Right cardiac atrium (tissue), 5 donors: Measurements from ENCODE around the gene GAB4. TPM values are rescaled to one million over a fixed set of nuclear protein-coding genes. Genes with fewer than 3 reads are reported as not detected.
A peak's percentile ranks its signal among the peaks of the same experiment; 100 is the strongest.
"Not testable (repeated sequence)": the region's sequence is repeated elsewhere in the genome, so short reads cannot be mapped to it uniquely, and the experiment has no call there.

Source experiments
- ATAC-seq, 2 donors: fragments of 200-7000 bp; cut with Tn5 transposase; one replicate each; pipeline versions ENCODE4 v1.8.0 to v1.9.1; 2020; ENCODE audit warnings: moderate library complexity in 2 of 2, mild to moderate bottlenecking in 1 of 2
- DNase-seq, 3 donors: peaks; one replicate each; pipeline ENCODE4 v3.0.0-alpha.2; 2020
- H3K27ac ChIP-seq: one replicate; pipeline ENCODE4 v1.5.1; 2013; ENCODE audit warnings: mild to moderate bottlenecking, low read length, control low read depth, moderate library complexity
- H3K27me3 ChIP-seq: one replicate; pipeline ENCODE4 v1.6.1; 2013; ENCODE audit not compliant: control insufficient read depth, insufficient read depth
- H3K4me1 ChIP-seq: one replicate; pipeline ENCODE4 v1.6.1; 2013; ENCODE audit warnings: low read length; ENCODE audit not compliant: control insufficient read depth, insufficient read depth
- H3K4me3 ChIP-seq: one replicate; pipeline ENCODE4 v1.5.1; 2013; ENCODE audit warnings: low read length, control low read depth
- H3K9me3 ChIP-seq: one replicate; pipeline ENCODE4 v1.6.1; 2013; ENCODE audit warnings: low read length; ENCODE audit not compliant: control insufficient read depth
- WGBS: extraction: QIAGEN DNeasy Blood & Tissue Kit; methylation state at CpG from one replicate; pipeline ENCODE4 v1.1.7; 2013; 5-methylcytosine and 5-hydroxymethylcytosine counted together
- intact Hi-C, 4 donors: fragments of 100-400 bp; cut with DNase I; formaldehyde crosslinking; loops; one replicate each; pipeline versions ENCODE4 v1.11.0 to v1.14.0; 2022 to 2023
- polyA plus RNA-seq: library from polyadenylated mRNA; stranded (reverse); fragments of 200-250 nt; gene quantifications from one replicate; pipeline ENCODE4 v1.2.3, GENCODE V29; 2013
- total RNA-seq, 4 donors: library from RNA; stranded (reverse); fragmentation: NEBNext Ultra II Directional; extraction: Animal tissue kit (Norgen Biotek cat#: 25700); gene quantifications; one replicate each; pipeline ENCODE4 v1.2.1, GENCODE V29; 2021
- donor health status: healthy with polysubstance abuse.
- donor health status: DM: no; HTN: yes; CAD: no.
- donor health status: DM: no; HTN: no; CAD: no.
- donor health status: DM: no; HTN: yes; CAD: no; lungs with severe emphysema.
- donor health status: DM: yes; HTN: yes; CAD: no.

Gene GAB4
- total and polyA plus RNA-seq, 5 donors = not detected

GRCh38 chr22:16955678-16956210 lies 52.3 kb downstream of the GAB4 start:
- peak in 1 of 2 donors; percentile 63 for ATAC-seq
- Histone ChIP-seq H3K4me1 (no peaks in the 10 kb centered on the region), H3K27me3 (no peaks in the 10 kb centered on the region), H3K9me3 (no peaks in the 10 kb centered on the region), H3K4me3 (no peak overlapping the region), H3K27ac (no peak overlapping the region)
- 44% methylated on average over 2 of the region's 2 CpGs for WGBS
- intact Hi-C loops = no loop called here
- DNase-seq = peak in 2 of 3 donors; percentile 48 to 53

- Histone ChIP-seq H3K4me3 (no peak overlapping the region), H3K27me3 (no peaks in the 10 kb centered on the region), H3K9me3 (no peaks in the 10 kb centered on the region), H3K4me1 (no peaks in the 10 kb centered on the region), H3K27ac (no peak overlapping the region)
- WGBS = 76% methylated on average over 5 of the region's 5 CpGs
- intact Hi-C loops = no loop called here
- ATAC-seq (no peak), DNase-seq (no peak)
Observed at GRCh38 chr22:16955081-16955480, 52.9 kb downstream of the GAB4 start.

- WGBS = 70% methylated on average over 5 of the region's 5 CpGs
- Histone ChIP-seq H3K27me3 (no peaks in the 10 kb centered on the region), H3K27ac (no peak overlapping the region), H3K4me1 (no peaks in the 10 kb centered on the region), H3K9me3 (no peaks in the 10 kb centered on the region), H3K4me3 (no peak overlapping the region)
- ATAC-seq = no peak
- intact Hi-C loops = no loop called here
- DNase-seq = no peak
Observed at GRCh38 chr22:16954060-16954403, 54.0 kb downstream of the GAB4 start.

- no peak for ATAC-seq
- WGBS = 76% methylated on average over 7 of the region's 7 CpGs
- Histone ChIP-seq H3K9me3 (no peaks in the 10 kb centered on the region), H3K27me3 (no peaks in the 10 kb centered on the region), H3K4me3 (no peak overlapping the region), H3K4me1 (no peaks in the 10 kb centered on the region), H3K27ac (no peak overlapping the region)
- DNase-seq = no peak
- intact Hi-C loops = no loop called here
Observed at GRCh38 chr22:16953206-16954059, 54.6 kb downstream of the GAB4 start.

GRCh38 chr22:16949561-16949960 lies 58.5 kb downstream of the GAB4 start:
- Histone ChIP-seq H3K4me1 (no peaks in the 10 kb centered on the region), H3K27ac (no peak overlapping the region), H3K27me3 (no peaks in the 10 kb centered on the region), H3K9me3 (no peaks in the 10 kb centered on the region), H3K4me3 (no peak overlapping the region)
- intact Hi-C loops = no loop called here
- 54% methylated on average over 3 of the region's 3 CpGs for WGBS
- ATAC-seq (no peak), DNase-seq (no peak)

GRCh38 chr22:16937811-16938210 lies 70.2 kb downstream of the GAB4 start:
- Histone ChIP-seq H3K27ac (no peak overlapping the region), H3K27me3 (peaks cover 2% of the 10 kb centered on the region), H3K4me3 (no peak overlapping the region), H3K4me1 (no peaks in the 10 kb centered on the region), H3K9me3 (no peaks in the 10 kb centered on the region)
- intact Hi-C loops = loop anchor here in 1 of 4 donors (10.0 kb wide), 1 partner anchor 117 kb away; no protein-coding TSS in a partner anchor
- DNase-seq (no peak), ATAC-seq (no peak)
- 80% methylated on average over 5 of the region's 5 CpGs for WGBS

- not testable (repeated sequence) for H3K9me3 ChIP-seq, H3K27me3 ChIP-seq, H3K27ac ChIP-seq, ATAC-seq, H3K4me3 ChIP-seq, H3K4me1 ChIP-seq, DNase-seq
- intact Hi-C loops = loop anchor here in 1 of 4 donors (10.0 kb wide), 1 partner anchor 118 kb away; no protein-coding TSS in a partner anchor
- whole genome bisulfite sequencing = 93% methylated on average over 5 of the region's 5 CpGs
Observed at GRCh38 chr22:16937209-16937608, 70.8 kb downstream of the GAB4 start.

- peaks cover 2% of the 10 kb centered on the region for H3K27me3 ChIP-seq
- WGBS = 75% methylated on average over 5 of the region's 5 CpGs
- no peaks in the 10 kb centered on the region for H3K4me1 ChIP-seq
Observed at GRCh38 chr22:16936625-16937024, 71.4 kb downstream of the GAB4 start.

GRCh38 chr22:16935209-16935608 lies 72.8 kb downstream of the GAB4 start:
- Histone ChIP-seq H3K4me3 (no peak overlapping the region), H3K27me3 (peaks cover 2% of the 10 kb centered on the region), H3K4me1 (no peaks in the 10 kb centered on the region), H3K27ac (no peak overlapping the region), H3K9me3 (no peaks in the 10 kb centered on the region)
- ATAC-seq (no peak), DNase-seq (no peak)
- intact Hi-C loops = loop anchor here in 1 of 4 donors (10.0 kb wide), 1 partner anchor 120 kb away; no protein-coding TSS in a partner anchor
- WGBS = 74% methylated on average over 4 of the region's 4 CpGs

More at GRCh38 chr22:16936625-16937024, 71.4 kb downstream of the GAB4 start:
- no peak overlapping the region for H3K27ac ChIP-seq
- no peaks in the 10 kb centered on the region for H3K9me3 ChIP-seq
- no peak overlapping the region for H3K4me3 ChIP-seq
- intact Hi-C loops = loop anchor here in 1 of 4 donors (10.0 kb wide), 1 partner anchor 118 kb away; no protein-coding TSS in a partner anchor
- ATAC-seq (no peak), DNase-seq (no peak)

- no peak overlapping the region for H3K4me3 ChIP-seq
- H3K27ac ChIP-seq = no peak overlapping the region
- ATAC-seq (no peak), DNase-seq (no peak)
- H3K9me3 ChIP-seq = no peaks in the 10 kb centered on the region
- WGBS = 21% methylated on average over 7 of the region's 7 CpGs
- intact Hi-C loops = loop anchor here in 2 of 4 donors (5.0 to 10.0 kb wide), 2 partner anchors 121 to 124 kb away; no protein-coding TSS in a partner anchor
- H3K4me1 ChIP-seq = no peaks in the 10 kb centered on the region
- peaks cover 2% of the 10 kb centered on the region for H3K27me3 ChIP-seq
Observed at GRCh38 chr22:16933291-16934282, 74.4 kb downstream of the GAB4 start.
